Lower leg skin (tissue), 4 donors: ENCODE results near the gene ZMIZ2. TPM values are rescaled to one million over a fixed set of nuclear protein-coding genes. Genes with fewer than 3 reads are reported as not detected.

ENCODE experiments used
- DNase-seq, 2 donors: peaks; one replicate each; pipeline ENCODE4 v3.0.0-alpha.2; 2019; ENCODE audit warnings: low spot score in 2 of 2
- H3K4me3 ChIP-seq: fragments of 200-600 bp; sonication (generic); 2 replicates; pipeline ENCODE4 v1.5.1; 2017; ENCODE audit warnings: mild to moderate bottlenecking, low read depth; ENCODE audit not compliant: poor library complexity, severe bottlenecking
- CTCF ChIP-seq, 3 donors: fragments of 450-650 bp; IDR thresholded peaks; one replicate each; pipeline ENCODE4 v1.5.1; 2016; ENCODE audit warnings: antibody characterized with exemption in 3 of 3, mild to moderate bottlenecking in 3 of 3, moderate library complexity in 2 of 3
- POLR2A ChIP-seq, 2 donors: fragments of 450-650 bp; IDR thresholded peaks; one replicate each; pipeline ENCODE4 v1.6.1; 2016 to 2017; ENCODE audit warnings: antibody characterized with exemption in 2 of 2, mild to moderate bottlenecking in 1 of 2, moderate library complexity in 1 of 2
- WGBS, 2 donors: methylation state at CpG; one replicate each; pipeline ENCODE4 v1.1.5; 2018; 5-methylcytosine and 5-hydroxymethylcytosine counted together
- intact Hi-C: fragments of 100-400 bp; cut with DNase I; formaldehyde crosslinking; loops from one replicate; pipeline ENCODE4 v1.15.0; 2023; ENCODE audit warnings: low total_unique reads
- total RNA-seq, 4 donors: library from RNA; depleted of rRNA; stranded (reverse); fragments of >200 nt; gene quantifications; one replicate each; pipeline ENCODE4 v1.1.0, GENCODE V29; 2016

ZMIZ2 gene
- total RNA-seq, 4 donors from 2014 or later, result 21.1 to 36.0 (median 24.7) TPM

GRCh38 chr7:44735403-44736165 lies 13.1 kb upstream of the ZMIZ2 start:
- H3K4me3 ChIP-seq, result no peak overlapping the region
- WGBS, 2 donors, result 67 to 70% methylated on average over 5 of the region's 5 CpGs
- intact Hi-C loops, result no loop called here
- TF ChIP-seq CTCF (IDR thresholded peaks at IDR 0.05) (no peak), POLR2A (IDR thresholded peaks at IDR 0.05) (no peak)
- DNase-seq, result no peak

GRCh38 chr7:44736896-44737295 lies 11.8 kb upstream of the ZMIZ2 start:
- intact Hi-C loops, result no loop called here
- 78 to 80% methylated on average over 3 of the region's 3 CpGs for WGBS, 2 donors
- TF ChIP-seq CTCF (IDR thresholded peaks at IDR 0.05), result no peak
- TF ChIP-seq POLR2A (IDR thresholded peaks at IDR 0.05), result no peak
- DNase-seq, result no peak
- no peak overlapping the region for H3K4me3 ChIP-seq

- DNase-seq, result no peak
- TF ChIP-seq POLR2A (IDR thresholded peaks at IDR 0.05) (no peak), CTCF (IDR thresholded peaks at IDR 0.05) (no peak)
- WGBS, 2 donors, result 88 to 95% methylated on average over 4 of the region's 4 CpGs
- H3K4me3 ChIP-seq, result no peak overlapping the region
- intact Hi-C loops, result no loop called here
Measured at GRCh38 chr7:44738051-44738723, 10.5 kb upstream of the ZMIZ2 start.

GRCh38 chr7:44738876-44739665 lies 9.6 kb upstream of the ZMIZ2 start:
- TF ChIP-seq POLR2A (IDR thresholded peaks at IDR 0.05) (no peak), CTCF (IDR thresholded peaks at IDR 0.05) (no peak)
- no peak for DNase-seq
- intact Hi-C loops, result no loop called here
- H3K4me3 ChIP-seq, result no peak overlapping the region
- WGBS, 2 donors, result 93% methylated on average over 23 of the region's 23 CpGs

- no peak for DNase-seq
- TF ChIP-seq POLR2A (IDR thresholded peaks at IDR 0.05) (no peak), CTCF (IDR thresholded peaks at IDR 0.05) (no peak)
- no peak overlapping the region for H3K4me3 ChIP-seq
- WGBS, 2 donors, result 96% methylated on average over 2 of the region's 2 CpGs
- intact Hi-C loops, result no loop called here
Measured at GRCh38 chr7:44740055-44740454, 8.6 kb upstream of the ZMIZ2 start.
